CD4-positive, alpha-beta T cell treated with Interleukin-15 for 1 hour (primary cell): ENCODE data around the gene SOWAHB.

Experiments
- DNase-seq: peaks from one replicate; pipeline ENCODE4 v3.0.0-alpha.2; 2020

SOWAHB gene

DNA sequence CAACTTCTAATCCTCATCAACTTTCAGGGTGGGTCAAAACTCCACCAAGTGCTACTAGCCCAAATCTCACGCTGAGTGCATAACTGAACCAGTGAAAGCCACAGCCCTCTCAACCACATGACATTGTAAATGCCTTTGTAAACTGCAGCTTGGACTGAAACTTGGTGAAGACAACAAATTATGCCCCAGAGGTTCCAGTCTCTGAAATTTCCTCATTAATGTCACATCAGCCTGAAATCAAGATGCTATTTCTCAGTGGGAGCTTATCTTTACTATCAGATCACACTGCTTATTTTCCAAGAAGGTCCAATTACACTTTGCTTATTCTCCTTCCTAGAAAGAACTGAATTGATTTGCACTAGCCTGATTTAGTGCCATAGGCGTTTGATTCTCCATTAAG, 46.6 kb downstream of the SOWAHB start:
- DNase-seq: no peak

DNA sequence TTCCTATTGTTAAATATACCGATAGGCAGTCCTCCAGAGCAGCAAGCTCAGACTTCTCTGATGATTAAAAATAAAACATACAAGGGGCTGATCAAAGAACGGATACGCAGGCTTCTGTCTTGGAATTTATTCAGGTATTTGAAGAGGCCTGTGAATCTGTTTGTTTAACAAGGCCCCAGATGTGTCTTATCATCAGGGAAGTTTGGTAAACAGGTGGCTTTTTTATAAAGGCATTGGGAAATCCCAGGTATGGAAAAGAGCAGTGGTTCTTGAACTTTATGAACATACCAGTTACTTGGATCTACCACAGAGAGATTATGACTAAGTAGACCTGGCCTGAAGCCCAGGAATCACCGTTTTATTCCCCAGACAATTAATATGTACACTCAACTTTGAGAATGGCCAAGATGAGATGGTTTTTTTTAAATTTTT, 47.9 kb downstream of the SOWAHB start:
- no peak for DNase-seq
